Measurements from ENCODE around the gene PACRG.
A peak's percentile ranks its signal among the peaks of the same experiment; 100 is the strongest.

PACRG gene

DNA sequence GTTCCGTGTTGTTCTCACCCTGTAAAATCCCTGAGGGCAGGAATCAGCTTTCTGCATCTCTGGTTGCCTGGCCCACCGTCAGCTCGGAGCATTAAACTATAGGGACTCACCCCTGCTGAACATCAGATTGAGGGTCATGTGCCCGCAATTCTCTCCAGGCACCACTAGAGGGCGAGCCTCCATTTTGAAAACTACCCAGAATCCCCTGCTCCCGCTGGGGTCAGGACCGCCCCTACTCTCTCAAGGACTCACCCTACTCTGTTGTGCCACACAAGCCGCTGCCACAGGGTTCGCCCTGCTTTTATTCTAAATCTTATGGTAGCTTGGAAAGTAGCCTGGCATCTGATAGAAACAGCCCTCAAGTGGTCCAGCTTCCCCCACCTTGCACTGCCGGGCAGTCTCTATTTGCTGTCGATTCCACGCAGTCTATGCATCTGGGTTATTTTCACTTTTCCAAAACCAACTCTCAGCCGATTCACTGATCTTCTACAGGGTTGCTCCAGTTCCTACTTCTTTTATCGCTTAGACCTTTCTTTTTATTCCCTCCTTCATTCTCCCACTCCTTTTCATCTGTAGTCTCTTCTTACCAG lies 442.6 kb downstream of the PACRG start:
- no peak overlapping the region for H3K27ac ChIP-seq
- H3K4me3 ChIP-seq (ENCODE audit: low read depth in 1 of 2, low read length in 1 of 2): no peak overlapping the region
- H3K27me3 ChIP-seq: peaks cover 5% of the 10 kb centered on the region
- TF ChIP-seq, protein P1, sequence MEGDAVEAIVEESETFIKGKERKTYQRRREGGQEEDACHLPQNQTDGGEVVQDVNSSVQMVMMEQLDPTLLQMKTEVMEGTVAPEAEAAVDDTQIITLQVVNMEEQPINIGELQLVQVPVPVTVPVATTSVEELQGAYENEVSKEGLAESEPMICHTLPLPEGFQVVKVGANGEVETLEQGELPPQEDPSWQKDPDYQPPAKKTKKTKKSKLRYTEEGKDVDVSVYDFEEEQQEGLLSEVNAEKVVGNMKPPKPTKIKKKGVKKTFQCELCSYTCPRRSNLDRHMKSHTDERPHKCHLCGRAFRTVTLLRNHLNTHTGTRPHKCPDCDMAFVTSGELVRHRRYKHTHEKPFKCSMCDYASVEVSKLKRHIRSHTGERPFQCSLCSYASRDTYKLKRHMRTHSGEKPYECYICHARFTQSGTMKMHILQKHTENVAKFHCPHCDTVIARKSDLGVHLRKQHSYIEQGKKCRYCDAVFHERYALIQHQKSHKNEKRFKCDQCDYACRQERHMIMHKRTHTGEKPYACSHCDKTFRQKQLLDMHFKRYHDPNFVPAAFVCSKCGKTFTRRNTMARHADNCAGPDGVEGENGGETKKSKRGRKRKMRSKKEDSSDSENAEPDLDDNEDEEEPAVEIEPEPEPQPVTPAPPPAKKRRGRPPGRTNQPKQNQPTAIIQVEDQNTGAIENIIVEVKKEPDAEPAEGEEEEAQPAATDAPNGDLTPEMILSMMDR (IDR thresholded peaks at IDR 0.05): peak; percentile 81
- no peaks in the 10 kb centered on the region for H3K9me3 ChIP-seq
- H3K36me3 ChIP-seq: no peaks in the 10 kb centered on the region
- H3K4me1 ChIP-seq (ENCODE audit: control insufficient read depth in 1 of 2, insufficient read depth in 1 of 2, low read depth in 1 of 2, low read length in 1 of 2): no peaks in the 10 kb centered on the region

DNA sequence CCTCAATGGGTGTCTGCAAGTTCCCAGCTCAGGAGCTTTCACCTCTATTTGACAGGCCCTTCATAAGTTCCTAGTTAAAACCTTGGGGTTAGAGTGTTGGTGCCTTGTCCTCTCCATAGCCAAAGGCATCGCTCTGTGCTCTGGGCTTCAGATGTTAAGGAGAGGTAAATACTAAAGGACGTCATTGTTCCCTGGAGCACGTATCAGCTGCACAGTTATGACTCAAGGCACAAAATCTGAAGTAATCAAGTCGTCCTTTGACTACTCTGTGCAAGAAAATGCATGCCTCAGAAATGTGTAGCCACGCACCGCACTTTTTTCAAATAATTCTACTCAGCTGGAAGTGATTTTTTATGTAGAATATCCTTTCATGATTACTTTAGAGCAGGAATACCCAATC lies 446.0 kb downstream of the PACRG start:
- H3K27me3 ChIP-seq: no peaks in the 10 kb centered on the region
- no peak overlapping the region for H3K27ac ChIP-seq
- no peaks in the 10 kb centered on the region for H3K9me3 ChIP-seq
- H3K4me1 ChIP-seq (ENCODE audit: control insufficient read depth in 1 of 2, insufficient read depth in 1 of 2, low read depth in 1 of 2, low read length in 1 of 2): no peaks in the 10 kb centered on the region
- TF ChIP-seq, protein P1 (IDR thresholded peaks at IDR 0.05): no peak
- H3K4me3 ChIP-seq (ENCODE audit: low read depth in 1 of 2, low read length in 1 of 2): no peak overlapping the region
- H3K36me3 ChIP-seq: no peaks in the 10 kb centered on the region

DNA sequence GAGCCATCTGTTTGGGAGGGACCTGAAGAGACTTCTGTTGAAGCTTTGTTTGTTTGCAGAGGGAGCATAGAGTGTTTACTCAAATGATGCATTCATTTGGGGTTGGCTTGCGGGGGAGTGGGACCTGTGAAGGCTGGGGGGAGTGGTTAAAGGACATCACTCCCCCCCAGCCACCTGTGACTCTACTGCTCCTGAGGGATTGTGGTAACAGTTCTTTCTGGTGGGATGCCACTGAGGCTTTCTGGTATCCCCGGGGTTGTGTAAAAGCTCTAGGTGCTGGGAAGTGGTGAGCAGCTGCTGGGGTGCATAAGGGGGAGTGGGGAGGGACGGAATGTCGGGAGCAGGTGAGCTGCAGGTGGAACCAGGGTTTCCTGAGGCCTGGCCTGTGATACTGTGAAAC lies 447.5 kb downstream of the PACRG start:
- Histone ChIP-seq H3K4me3 (ENCODE audit: low read depth in 1 of 2, low read length in 1 of 2) (no peak overlapping the region), H3K9me3 (no peaks in the 10 kb centered on the region), H3K36me3 (no peaks in the 10 kb centered on the region), H3K27ac (no peak overlapping the region), H3K4me1 (ENCODE audit: control insufficient read depth in 1 of 2, insufficient read depth in 1 of 2, low read depth in 1 of 2, low read length in 1 of 2) (no peaks in the 10 kb centered on the region), H3K27me3 (no peaks in the 10 kb centered on the region)
- TF ChIP-seq, protein P1 (IDR thresholded peaks at IDR 0.05): no peak

DNA sequence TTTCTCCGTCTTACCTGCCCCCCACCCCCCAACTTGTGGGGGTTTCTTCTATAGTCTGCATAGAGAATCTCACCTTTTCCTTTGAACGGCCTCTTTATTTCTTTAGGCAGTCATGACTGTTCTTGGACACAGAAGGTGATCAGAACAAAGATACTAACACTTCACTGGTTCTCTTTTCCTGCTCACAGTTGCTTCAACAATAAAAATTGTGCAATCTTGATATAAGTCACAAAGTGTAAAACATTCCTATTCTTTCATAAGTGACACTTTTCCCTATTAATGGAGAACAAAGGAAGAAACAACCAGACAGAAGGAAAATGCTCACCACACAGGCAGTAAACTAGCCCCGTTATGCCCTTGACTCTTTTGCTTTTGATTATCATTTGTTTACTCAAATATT lies 448.3 kb downstream of the PACRG start:
- Histone ChIP-seq H3K27ac (no peak overlapping the region), H3K4me3 (ENCODE audit: low read depth in 1 of 2, low read length in 1 of 2) (no peak overlapping the region), H3K9me3 (no peaks in the 10 kb centered on the region), H3K4me1 (ENCODE audit: control insufficient read depth in 1 of 2, insufficient read depth in 1 of 2, low read depth in 1 of 2, low read length in 1 of 2) (no peaks in the 10 kb centered on the region), H3K27me3 (no peaks in the 10 kb centered on the region), H3K36me3 (no peaks in the 10 kb centered on the region)
- TF ChIP-seq, protein P1 (IDR thresholded peaks at IDR 0.05): no peak

DNA sequence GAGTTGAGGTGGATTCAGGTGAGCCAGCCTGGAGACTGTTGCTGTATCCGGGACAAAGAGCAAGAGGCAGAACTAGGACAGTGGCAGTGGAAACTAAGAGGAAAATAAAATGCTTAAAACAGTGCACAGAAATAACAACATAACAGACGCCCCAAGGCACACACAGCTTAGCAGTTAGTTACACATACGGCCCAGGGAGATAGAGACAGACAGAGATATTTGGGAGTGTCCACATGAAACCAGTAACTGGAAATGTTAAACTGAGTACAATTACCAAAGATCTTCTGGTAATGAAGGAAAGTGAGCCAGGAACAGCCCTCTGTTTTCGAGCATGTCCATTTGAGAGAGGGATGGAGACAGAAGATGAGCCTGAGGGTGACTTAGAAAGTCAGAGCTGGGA lies 449.2 kb downstream of the PACRG start:
- H3K27me3 ChIP-seq: peaks cover 5% of the 10 kb centered on the region
- H3K4me3 ChIP-seq (ENCODE audit: low read depth in 1 of 2, low read length in 1 of 2): no peak overlapping the region
- no peaks in the 10 kb centered on the region for H3K36me3 ChIP-seq
- H3K4me1 ChIP-seq (ENCODE audit: control insufficient read depth in 1 of 2, insufficient read depth in 1 of 2, low read depth in 1 of 2, low read length in 1 of 2): no peaks in the 10 kb centered on the region
- H3K27ac ChIP-seq: no peak overlapping the region
- no peaks in the 10 kb centered on the region for H3K9me3 ChIP-seq
- TF ChIP-seq, protein P1 (IDR thresholded peaks at IDR 0.05): no peak

Data from neutrophil (primary cell).